K562 (cell line): ENCODE data around the gene PYGL. TPM values are rescaled to one million over a fixed set of nuclear protein-coding genes. Genes with fewer than 3 reads are reported as not detected.

Experiments used
- ATAC-seq: fragments of 200-7000 bp; cut with Tn5 transposase; 3 replicates; pipeline ENCODE4 v1.9.1; 2020; ENCODE audit warnings: moderate library complexity
- BruUV-seq: library from RNA; stranded (reverse); fragments of 400-500 nt; replicated peaks from 2 replicates; lab custom pipeline; 2021; lab: Mats Ljungman, UMichigan
- CTCF ChIA-PET: fragments of 300-600 bp; formaldehyde crosslinking; extraction: SDS; loops from one replicate; lab custom pipeline; 2021; ENCODE audit warnings: low intra/inter-chr PET ratio; lab: Yijun Ruan, JAX
- POLR2A ChIA-PET: fragments of 300-600, 350-650 bp; sonication (Branson Sonifier 250); formaldehyde crosslinking; extraction: SDS; loops from one replicate; lab custom pipeline; 2021; ENCODE audit warnings: antibody characterized with exemption, inconsistent platforms; lab: Yijun Ruan, JAX
- DNase-seq, 4 experiments: peaks; one replicate each; pipeline versions ENCODE4 v3.0.0 to v3.0.0-alpha.2; 2011 to 2018; ENCODE audit warnings: low spot score in 3 of 4, mixed read lengths in 3 of 4; ENCODE audit errors: extremely low read depth in 1 of 4
- FAIRE-seq: peaks from 2 replicates; lab custom pipeline; 2011; peaks lifted over from hg19 to GRCh38; lab: Jason Lieb, UNC
- H2AFZ ChIP-seq: 2 replicates; pipeline ENCODE4 v1.6.0; 2011; ENCODE audit warnings: low read depth, low read length, control low read depth, inconsistent platforms
- H3K27ac ChIP-seq: fragments of 200-600 bp; 3 replicates; pipeline ENCODE4 v1.8.0; 2011; ENCODE audit warnings: low read depth, mild to moderate bottlenecking, control low read depth, inconsistent platforms, low read length, moderate library complexity, mixed read lengths; ENCODE audit errors: extremely low read depth
- H3K27me3 ChIP-seq, 2 experiments: fragments of 300-600 bp in 1 of 2; 2 replicates in 1 of 2; 3 replicates in 1 of 2; pipeline versions ENCODE4 v1.6.0 to v1.8.0; 2011; ENCODE audit warnings: inconsistent platforms in 2 of 2, low read length in 2 of 2, mild to moderate bottlenecking in 1 of 2, mixed read lengths in 1 of 2, moderate library complexity in 1 of 2; ENCODE audit not compliant: control insufficient read depth in 2 of 2, insufficient read depth in 2 of 2
- H3K36me3 ChIP-seq: fragments of 300-600 bp; 3 replicates; pipeline ENCODE4 v1.8.0; 2011; ENCODE audit warnings: mild to moderate bottlenecking, low read length, inconsistent platforms; ENCODE audit not compliant: control insufficient read depth, insufficient read depth
- H3K4me1 ChIP-seq, 2 experiments: fragments of 200-600 bp in 1 of 2; replicated peaks in 1 of 2; 2 replicates in 1 of 2; 3 replicates in 1 of 2; pipeline versions ENCODE4 v1.5.1 to v1.8.0; 2011; ENCODE audit warnings: inconsistent platforms in 2 of 2, low read length in 2 of 2, mild to moderate bottlenecking in 1 of 2, mixed read lengths in 1 of 2, moderate library complexity in 1 of 2; ENCODE audit not compliant: control insufficient read depth in 2 of 2, insufficient read depth in 2 of 2
- H3K4me2 ChIP-seq: 2 replicates; pipeline ENCODE4 v1.6.1; 2011; ENCODE audit warnings: low read length, control low read depth, inconsistent platforms, mixed read lengths; ENCODE audit not compliant: insufficient read depth
- H3K4me3 ChIP-seq: fragments of 200-600 bp; sonication (generic), shearing (Covaris generic); 2 replicates; pipeline ENCODE4 v1.5.1; 2016; ENCODE audit warnings: control low read depth, inconsistent platforms
- H3K79me2 ChIP-seq: fragments of 200-600 bp; 3 replicates; pipeline ENCODE4 v1.8.0; 2011; ENCODE audit warnings: low read length, inconsistent platforms; ENCODE audit not compliant: control insufficient read depth, insufficient read depth
- H3K9ac ChIP-seq, 2 experiments: 2 replicates each; pipeline versions ENCODE4 v1.6.0 to v1.6.1; 2011; ENCODE audit warnings: low read depth in 2 of 2, low read length in 2 of 2, control low read depth in 1 of 2, inconsistent platforms in 1 of 2, mild to moderate bottlenecking in 1 of 2, mixed read lengths in 1 of 2; ENCODE audit not compliant: insufficient read depth in 1 of 2
- H3K9me1 ChIP-seq: one replicate; pipeline ENCODE4 v1.6.0; 2011; ENCODE audit warnings: inconsistent platforms, mild to moderate bottlenecking, low read length, moderate library complexity; ENCODE audit not compliant: control insufficient read depth, insufficient read depth
- H3K9me3 ChIP-seq: replicated peaks from 2 replicates; pipeline ENCODE4 v1.5.1; 2011; ENCODE audit warnings: low read depth, low read length, inconsistent platforms; ENCODE audit not compliant: control insufficient read depth, insufficient read depth
- H4K20me1 ChIP-seq: replicated peaks from 2 replicates; pipeline ENCODE4 v1.6.1; 2011; ENCODE audit warnings: low read length, inconsistent platforms, mixed read lengths; ENCODE audit not compliant: control insufficient read depth, insufficient read depth
- ARID3B ChIP-seq: fragments of 250-450 bp; sonication (Bioruptor Pico); IDR thresholded peaks from 2 replicates; pipeline ENCODE4 v1.4.0; 2020; ENCODE audit warnings: borderline replicate concordance
- CEBPB ChIP-seq: fragments of 450-650 bp; IDR thresholded peaks from 2 replicates; pipeline ENCODE4 v1.6.1; 2016; ENCODE audit warnings: missing genetic modification characterization, missing compliant biosample characterization
- GMEB1 ChIP-seq: fragments of 250-450 bp; sonication (Bioruptor Pico); IDR thresholded peaks from 2 replicates; pipeline ENCODE4 v1.4.0; 2020; ENCODE audit warnings: mild to moderate bottlenecking
- HMG20B ChIP-seq: fragments of 250-450 bp; sonication (Bioruptor Pico); IDR thresholded peaks from 2 replicates; pipeline ENCODE4 v1.5.0; 2021; ENCODE audit warnings: mild to moderate bottlenecking
- KLF13 ChIP-seq: fragments of 450-650 bp; IDR thresholded peaks from 2 replicates; pipeline ENCODE4 v1.6.1; 2016; ENCODE audit warnings: missing genetic modification characterization, low read depth, mild to moderate bottlenecking, missing compliant biosample characterization, moderate library complexity, borderline replicate concordance
- MEF2A ChIP-seq: IDR thresholded peaks from 2 replicates; pipeline ENCODE4 v1.6.1; 2011; ENCODE audit warnings: low read depth, mild to moderate bottlenecking, low read length, moderate library complexity; ENCODE audit not compliant: control insufficient read depth
- PATZ1 ChIP-seq: fragments of 250-450 bp; sonication (Bioruptor Pico); IDR thresholded peaks from 2 replicates; pipeline ENCODE4 v1.5.0; 2020; ENCODE audit warnings: mild to moderate bottlenecking, borderline replicate concordance
- RHOXF2B ChIP-seq: fragments of 250-450 bp; sonication (Bioruptor Pico); conservative IDR thresholded peaks from 2 replicates; pipeline ENCODE4 v1.5.1; 2021
- SAFB2 ChIP-seq: fragments of 200-400 bp; formaldehyde crosslinking; IDR thresholded peaks from 2 replicates; pipeline ENCODE4 v1.6.1; 2018; ENCODE audit warnings: borderline replicate concordance, low read length, low read depth, moderate library complexity; ENCODE audit not compliant: severe bottlenecking
- ZNF518B ChIP-seq: fragments of 250-450 bp; sonication (Bioruptor Pico); IDR thresholded peaks from 2 replicates; pipeline ENCODE4 v1.5.0; 2021; ENCODE audit warnings: mild to moderate bottlenecking, moderate library complexity
- ZNF717 ChIP-seq: fragments of 250-450 bp; sonication (Bioruptor Pico); IDR thresholded peaks from 2 replicates; pipeline ENCODE4 v1.5.0; 2021
- WGBS: fragments of 100-300 bp; shearing (Covaris generic); methylation state at CpG from one replicate; pipeline ENCODE4 v1.1.6; 2016; ENCODE audit warnings: low coverage, mixed read lengths; ENCODE audit not compliant: insufficient coverage; ENCODE audit errors: missing lambda C conversion rate; 5-methylcytosine and 5-hydroxymethylcytosine counted together
- in situ Hi-C: fragments of 300-500 bp; cut with MboI; formaldehyde crosslinking; loops from 4 replicates; pipeline ENCODE4 v1.15.0; 2018; ENCODE audit warnings: inconsistent platforms, mixed read lengths
- intact Hi-C: fragments of 100-400 bp; cut with micrococcal nuclease; formaldehyde crosslinking; loops from 2 replicates; pipeline ENCODE4 v1.14.2; 2022
- polyA plus RNA-seq, 8 experiments: library from polyadenylated mRNA; depleted of rRNA in 4 of 8; stranded (reverse) in 5 of 8; unstranded in 3 of 8; fragments of >200 nt; fragmentation: Nextera tagmentation in 2 of 8; fragmentation: Illumina TruSeq in 1 of 8; extraction: Ambion mirVana in 2 of 8; extraction: Trizol in 1 of 8; gene quantifications; 2 replicates each; pipeline versions ENCODE4 v1.2.1 to v1.2.3, GENCODE V29; 2011 to 2014; ENCODE audit warnings: inconsistent platforms in 1 of 8, missing spikeins in 1 of 8
- total RNA-seq, 7 experiments: library from RNA; depleted of rRNA in 6 of 7; stranded (reverse); fragments of >200 nt in 6 of 7; fragmentation: Illumina TruSeq in 2 of 7; extraction: Trizol in 2 of 7; gene quantifications; 2 replicates each; pipeline versions ENCODE4 v1.2.1 to v1.2.3, GENCODE V29; 2011 to 2021; ENCODE audit warnings: low replicate concordance in 1 of 7

Gene PYGL
- total and polyA plus RNA-seq, 9 of the 15 experiments (the other 6 are each of a cell fraction or from before 2014, with no cell fraction given) = 3.5 to 17.9 (median 13.1) TPM

GRCh38 chr14:50892255-50892654, 52.0 kb downstream of the PYGL start:
- FAIRE-seq (no peak), DNase-seq (no peak), ATAC-seq (no peak)
- H4K20me1 ChIP-seq = no peaks in the 10 kb centered on the region
- no peak overlapping the region for H3K4me2 ChIP-seq
- BruUV-seq = no TSS peak
- H3K9me1 ChIP-seq = no peaks in the 10 kb centered on the region
- H2AFZ ChIP-seq = no peak overlapping the region
- POLR2A ChIA-PET = interaction anchor here (1.2 kb wide), 1 partner anchor 12 kb away, joined by 4 read pairs; no protein-coding TSS in a partner anchor
- in situ Hi-C loops = no loop called here
- CTCF ChIA-PET = no interaction called here
- no peaks in the 10 kb centered on the region for H3K4me1 ChIP-seq
- H3K9ac ChIP-seq = no peak overlapping the region
- H3K27ac ChIP-seq = no peak overlapping the region
- no peaks in the 10 kb centered on the region for H3K79me2 ChIP-seq
- no peak overlapping the region for H3K4me3 ChIP-seq
- intact Hi-C loops = no loop called here
- no peaks in the 10 kb centered on the region for H3K27me3 ChIP-seq
- 22% methylated on average over 5 of the region's 5 CpGs for WGBS
- H3K9me3 ChIP-seq = no peaks in the 10 kb centered on the region
- H3K36me3 ChIP-seq = no peaks in the 10 kb centered on the region
- TF ChIP-seq CEBPB (tag) (peak; percentile 54), PATZ1 (CRISPR knock-in tag) (no peak), RHOXF2B (CRISPR knock-in tag) (no peak), KLF13 (tag) (no peak), MEF2A (no peak), ZNF717 (no peak), GMEB1 (CRISPR knock-in tag) (no peak), ARID3B (no peak), ZNF518B (CRISPR knock-in tag) (no peak), HMG20B (CRISPR knock-in tag) (no peak), SAFB2 (no peak)
